RWPE2 (cell line): ENCODE measurements around the gene SH2D1B.

Source experiments
- ATAC-seq: fragments of 200-7000 bp; cut with Tn5 transposase; 3 replicates; pipeline ENCODE4 v1.9.1; 2021; ENCODE audit warnings: low read depth
- DNase-seq: peaks from one replicate; pipeline ENCODE4 v3.0.0-alpha.2; 2020; ENCODE audit warnings: low spot score
- H3K27ac ChIP-seq: fragments of 450-650 bp; 2 replicates; pipeline ENCODE4 v1.5.1; 2017; ENCODE audit warnings: mild to moderate bottlenecking; ENCODE audit not compliant: poor library complexity, severe bottlenecking
- H3K27me3 ChIP-seq: fragments of 250-450 bp; sonication (Bioruptor Pico); 2 replicates; pipeline ENCODE4 v1.5.1; 2021; ENCODE audit warnings: mild to moderate bottlenecking, moderate library complexity; ENCODE audit not compliant: insufficient read depth, poor library complexity, severe bottlenecking
- H3K36me3 ChIP-seq: fragments of 250-450 bp; sonication (Bioruptor Pico); 2 replicates; pipeline ENCODE4 v1.5.1; 2020; ENCODE audit warnings: low read depth, mild to moderate bottlenecking, moderate library complexity
- H3K4me1 ChIP-seq: fragments of 250-450 bp; sonication (Bioruptor Pico); 2 replicates; pipeline ENCODE4 v1.5.1; 2021; ENCODE audit warnings: mild to moderate bottlenecking, moderate library complexity; ENCODE audit not compliant: insufficient read depth, poor library complexity, severe bottlenecking
- H3K4me3 ChIP-seq: fragments of 250-450 bp; sonication (Bioruptor Pico); 2 replicates; pipeline ENCODE4 v1.5.1; 2021; ENCODE audit warnings: mild to moderate bottlenecking, moderate library complexity; ENCODE audit not compliant: severe bottlenecking
- H3K9me3 ChIP-seq: fragments of 250-450 bp; sonication (Bioruptor Pico); 2 replicates; pipeline ENCODE4 v1.5.1; 2021; ENCODE audit warnings: mild to moderate bottlenecking, moderate library complexity; ENCODE audit not compliant: severe bottlenecking
- TF ChIP-seq, protein P1 (sequence below): fragments of 450-650 bp; IDR thresholded peaks from one replicate; pipeline ENCODE4 v1.5.1; 2017; ENCODE audit warnings: mild to moderate bottlenecking, moderate library complexity; ENCODE audit not compliant: poor library complexity, severe bottlenecking

The SH2D1B gene

GRCh38 chr1:162388615-162389014, 23.3 kb downstream of the SH2D1B start:
- Histone ChIP-seq H3K27me3 (no peaks in the 10 kb centered on the region), H3K4me3 (no peak overlapping the region), H3K9me3 (no peaks in the 10 kb centered on the region), H3K27ac (peak overlapping the region; percentile 47), H3K4me1 (peaks cover 19% of the 10 kb centered on the region), H3K36me3 (no peaks in the 10 kb centered on the region)
- TF ChIP-seq, protein P1, sequence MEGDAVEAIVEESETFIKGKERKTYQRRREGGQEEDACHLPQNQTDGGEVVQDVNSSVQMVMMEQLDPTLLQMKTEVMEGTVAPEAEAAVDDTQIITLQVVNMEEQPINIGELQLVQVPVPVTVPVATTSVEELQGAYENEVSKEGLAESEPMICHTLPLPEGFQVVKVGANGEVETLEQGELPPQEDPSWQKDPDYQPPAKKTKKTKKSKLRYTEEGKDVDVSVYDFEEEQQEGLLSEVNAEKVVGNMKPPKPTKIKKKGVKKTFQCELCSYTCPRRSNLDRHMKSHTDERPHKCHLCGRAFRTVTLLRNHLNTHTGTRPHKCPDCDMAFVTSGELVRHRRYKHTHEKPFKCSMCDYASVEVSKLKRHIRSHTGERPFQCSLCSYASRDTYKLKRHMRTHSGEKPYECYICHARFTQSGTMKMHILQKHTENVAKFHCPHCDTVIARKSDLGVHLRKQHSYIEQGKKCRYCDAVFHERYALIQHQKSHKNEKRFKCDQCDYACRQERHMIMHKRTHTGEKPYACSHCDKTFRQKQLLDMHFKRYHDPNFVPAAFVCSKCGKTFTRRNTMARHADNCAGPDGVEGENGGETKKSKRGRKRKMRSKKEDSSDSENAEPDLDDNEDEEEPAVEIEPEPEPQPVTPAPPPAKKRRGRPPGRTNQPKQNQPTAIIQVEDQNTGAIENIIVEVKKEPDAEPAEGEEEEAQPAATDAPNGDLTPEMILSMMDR, result no peak
- DNase-seq (no peak), ATAC-seq (no peak; the same call in 2 of the 3 replicates)

- Histone ChIP-seq H3K9me3 (no peaks in the 10 kb centered on the region), H3K36me3 (no peaks in the 10 kb centered on the region), H3K4me1 (peaks cover 19% of the 10 kb centered on the region), H3K27me3 (no peaks in the 10 kb centered on the region), H3K4me3 (no peak overlapping the region), H3K27ac (peak overlapping the region; percentile 47)
- DNase-seq (no peak), ATAC-seq (no peak)
- TF ChIP-seq, protein P1, result no peak
Measured at GRCh38 chr1:162388083-162388594, 23.8 kb downstream of the SH2D1B start.

DNA sequence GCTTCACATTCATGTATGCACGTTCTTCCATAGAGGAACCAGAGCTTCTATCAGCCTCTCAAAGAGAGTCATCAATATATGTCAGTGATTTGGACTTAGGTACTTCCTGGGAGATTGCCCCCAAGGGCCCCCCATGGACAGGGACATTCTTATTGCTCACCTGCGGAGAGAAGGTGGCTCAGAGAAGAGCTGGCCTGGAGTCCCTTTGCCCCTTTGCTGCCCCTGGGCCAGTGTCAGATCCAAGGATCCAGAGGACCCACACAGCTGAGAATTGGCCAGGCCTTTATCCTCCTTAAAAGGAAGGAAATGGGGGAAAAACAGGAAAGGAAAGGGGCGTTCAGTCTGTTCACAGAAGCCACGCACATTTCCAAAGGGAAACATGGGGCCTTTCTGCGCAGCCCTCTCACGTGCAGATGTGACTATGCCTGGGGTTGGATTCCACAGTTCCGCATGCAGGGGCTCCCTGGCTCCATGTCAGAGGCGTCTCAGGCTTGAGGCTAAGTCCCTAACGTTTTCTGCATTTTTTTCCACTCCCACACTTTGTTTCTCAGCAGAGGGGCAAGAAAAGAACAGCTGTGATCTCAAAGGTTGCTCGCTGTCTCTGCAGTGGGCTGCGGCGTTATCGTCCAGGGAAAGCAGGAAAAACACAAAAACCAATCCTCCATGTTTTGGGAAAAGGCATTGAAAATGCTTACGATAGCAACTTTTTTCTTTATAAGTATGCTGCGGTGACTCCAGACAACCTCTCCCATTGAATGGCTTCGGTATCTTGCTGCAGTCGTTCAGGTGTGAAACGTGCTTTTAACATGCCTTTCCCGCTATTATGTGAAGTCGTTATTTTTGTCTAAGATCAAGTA, 24.5 kb downstream of the SH2D1B start:
- Histone ChIP-seq H3K27me3 (no peaks in the 10 kb centered on the region), H3K27ac (no peak overlapping the region), H3K36me3 (no peaks in the 10 kb centered on the region), H3K4me1 (peaks cover 21% of the 10 kb centered on the region), H3K4me3 (no peak overlapping the region), H3K9me3 (no peaks in the 10 kb centered on the region)
- TF ChIP-seq, protein P1, result no peak
- DNase-seq (no peak), ATAC-seq (no peak)

- H3K4me1 ChIP-seq, result peaks cover 27% of the 10 kb centered on the region
- no peaks in the 10 kb centered on the region for H3K27me3 ChIP-seq
- no peak overlapping the region for H3K27ac ChIP-seq
- no peak overlapping the region for H3K4me3 ChIP-seq
- no peak for DNase-seq
- H3K9me3 ChIP-seq, result no peaks in the 10 kb centered on the region
- no peaks in the 10 kb centered on the region for H3K36me3 ChIP-seq
- TF ChIP-seq, protein P1, result no peak
- no peak for ATAC-seq
Measured at GRCh38 chr1:162386292-162387225, 25.4 kb downstream of the SH2D1B start.
